ENCODE data around the gene DMTF1. TPM values are rescaled to one million over a fixed set of nuclear protein-coding genes. Genes with fewer than 3 reads are reported as not detected.

DMTF1 gene
- polyA plus RNA-seq, 3 donors = 4.9 to 108 (median 8.3) TPM

GRCh38 chr7:87173471-87173870 lies 21.2 kb downstream of the DMTF1 start:
- H2AFZ ChIP-seq (ENCODE audit: insufficient read depth, low read depth, low read length, poor library complexity, severe bottlenecking) = no peak overlapping the region
- no peak overlapping the region for H3K4me3 ChIP-seq (replicated peaks in 1 of 3; ENCODE audit: low read depth in 2 of 3, low read length in 3 of 3)
- no peaks in the 10 kb centered on the region for H3K4me1 ChIP-seq (ENCODE audit: control insufficient read depth in 1 of 2, insufficient read depth in 2 of 2, low read length in 2 of 2)
- no peak for TF ChIP-seq CTCF (IDR thresholded peaks at IDR 0.05)
- no peaks in the 10 kb centered on the region for H3K9me3 Mint-ChIP-seq
- no peaks in the 10 kb centered on the region for H3K27me3 ChIP-seq (ENCODE audit: control insufficient read depth in 2 of 2, insufficient read depth in 2 of 2, low read length in 2 of 2)
- no peak overlapping the region for H3K27ac Mint-ChIP-seq
- H3K36me3 Mint-ChIP-seq = peaks cover 70 to 86% of the 10 kb centered on the region in 2 donors
- peaks cover 33% of the 10 kb centered on the region for H4K20me1 ChIP-seq (ENCODE audit: insufficient read depth, low read length)
- H3K36me3 ChIP-seq (replicated peaks in 1 of 2; ENCODE audit: control insufficient read depth in 1 of 2, insufficient read depth in 2 of 2, low read length in 2 of 2) = peaks cover 89 to 100% of the 10 kb centered on the region in 2 donors
- intact Hi-C loops (cut with micrococcal nuclease) = no loop called here
- no peaks in the 10 kb centered on the region for H3K79me2 ChIP-seq (ENCODE audit: insufficient read depth, low read length)
- DNase-seq = no peak
- H3K4me2 ChIP-seq (replicated peaks; ENCODE audit: extremely low read depth, low read length, poor library complexity, severe bottlenecking) = no peak overlapping the region
- H3K27ac ChIP-seq (ENCODE audit: low read depth in 1 of 2, low read length in 2 of 2) = no peak overlapping the region
- no peak overlapping the region for H3K9ac ChIP-seq (ENCODE audit: insufficient read depth, low read length, poor library complexity, severe bottlenecking)
- H3K4me1 Mint-ChIP-seq = no peaks in the 10 kb centered on the region
- no peaks in the 10 kb centered on the region for H3K27me3 Mint-ChIP-seq (ENCODE audit: low read depth in 3 of 3)
- WGBS (ENCODE audit: insufficient coverage) = no CpG with 5 or more reads among the region's 1 CpG
- H3K4me3 Mint-ChIP-seq = no peak overlapping the region
- H3K9me3 ChIP-seq (replicated peaks in 1 of 2; ENCODE audit: control insufficient read depth in 1 of 2, insufficient read depth in 1 of 2, low read length in 2 of 2) = no peaks in the 10 kb centered on the region

DNA sequence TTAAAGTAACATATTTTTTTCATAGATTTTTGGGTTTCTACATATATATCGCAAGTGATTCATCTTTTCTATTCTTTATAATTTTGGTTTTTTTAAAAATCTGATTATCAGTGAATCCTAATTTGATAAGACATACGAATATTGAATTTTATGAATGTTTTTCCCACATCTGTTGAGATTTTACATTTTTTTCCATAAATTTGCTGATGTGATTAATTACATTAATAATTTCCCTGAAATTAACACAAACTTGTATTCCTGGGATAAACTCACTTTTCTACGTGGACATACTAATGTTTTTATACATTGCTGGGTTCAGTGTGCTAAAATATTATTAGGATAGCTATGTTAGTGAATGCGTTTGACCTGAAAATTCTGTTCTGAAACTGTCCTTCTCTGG lies 26.1 kb downstream of the DMTF1 start:
- H3K4me2 ChIP-seq (replicated peaks; ENCODE audit: extremely low read depth, low read length, poor library complexity, severe bottlenecking) = no peak overlapping the region
- no peak overlapping the region for H3K27ac ChIP-seq (ENCODE audit: low read depth in 1 of 2, low read length in 2 of 2)
- Mint-ChIP-seq H3K9me3 (no peaks in the 10 kb centered on the region), H3K4me3 (no peak overlapping the region), H3K27ac (no peak overlapping the region), H3K4me1 (no peaks in the 10 kb centered on the region), H3K36me3 (peaks cover 66 to 81% of the 10 kb centered on the region in 2 donors), H3K27me3 (ENCODE audit: low read depth in 3 of 3) (no peaks in the 10 kb centered on the region)
- H3K9ac ChIP-seq (ENCODE audit: insufficient read depth, low read length, poor library complexity, severe bottlenecking) = no peak overlapping the region
- no peaks in the 10 kb centered on the region for H3K79me2 ChIP-seq (ENCODE audit: insufficient read depth, low read length)
- intact Hi-C loops (cut with micrococcal nuclease) = no loop called here
- no peak for DNase-seq
- H3K9me3 ChIP-seq (replicated peaks in 1 of 2; ENCODE audit: control insufficient read depth in 1 of 2, insufficient read depth in 1 of 2, low read length in 2 of 2) = no peaks in the 10 kb centered on the region
- no peaks in the 10 kb centered on the region for H3K27me3 ChIP-seq (ENCODE audit: control insufficient read depth in 2 of 2, insufficient read depth in 2 of 2, low read length in 2 of 2)
- peaks cover 14% of the 10 kb centered on the region for H4K20me1 ChIP-seq (ENCODE audit: insufficient read depth, low read length)
- no CpG with 5 or more reads among the region's 4 CpGs for WGBS (ENCODE audit: insufficient coverage)
- peaks cover 76 to 98% of the 10 kb centered on the region in 2 donors for H3K36me3 ChIP-seq (replicated peaks in 1 of 2; ENCODE audit: control insufficient read depth in 1 of 2, insufficient read depth in 2 of 2, low read length in 2 of 2)
- H3K4me1 ChIP-seq (ENCODE audit: control insufficient read depth in 1 of 2, insufficient read depth in 2 of 2, low read length in 2 of 2) = no peaks in the 10 kb centered on the region
- no peak overlapping the region for H3K4me3 ChIP-seq (replicated peaks in 1 of 3; ENCODE audit: low read depth in 2 of 3, low read length in 3 of 3)
- H2AFZ ChIP-seq (ENCODE audit: insufficient read depth, low read depth, low read length, poor library complexity, severe bottlenecking) = no peak overlapping the region
- TF ChIP-seq CTCF (IDR thresholded peaks at IDR 0.05) = no peak

All from CD14-positive monocyte (primary cell).